PFSK-1 (cell line): ENCODE measurements around the gene HIGD1A.

Experiments used
- POLR2AphosphoS5 ChIP-seq: IDR thresholded peaks from 2 replicates; pipeline ENCODE4 v1.6.1; 2012; ENCODE audit warnings: low read depth, mild to moderate bottlenecking, control low read depth, low read length, moderate library complexity
- TF ChIP-seq, protein P1 (sequence below), 2 experiments: IDR thresholded peaks; 2 replicates each; pipeline versions ENCODE4 v1.6.1 to v1.8.0; 2011 to 2012; ENCODE audit warnings: low read depth in 2 of 2, low read length in 2 of 2, control low read depth in 1 of 2, inconsistent platforms in 1 of 2, mild to moderate bottlenecking in 1 of 2, moderate library complexity in 1 of 2; ENCODE audit not compliant: insufficient read depth in 1 of 2

DNA sequence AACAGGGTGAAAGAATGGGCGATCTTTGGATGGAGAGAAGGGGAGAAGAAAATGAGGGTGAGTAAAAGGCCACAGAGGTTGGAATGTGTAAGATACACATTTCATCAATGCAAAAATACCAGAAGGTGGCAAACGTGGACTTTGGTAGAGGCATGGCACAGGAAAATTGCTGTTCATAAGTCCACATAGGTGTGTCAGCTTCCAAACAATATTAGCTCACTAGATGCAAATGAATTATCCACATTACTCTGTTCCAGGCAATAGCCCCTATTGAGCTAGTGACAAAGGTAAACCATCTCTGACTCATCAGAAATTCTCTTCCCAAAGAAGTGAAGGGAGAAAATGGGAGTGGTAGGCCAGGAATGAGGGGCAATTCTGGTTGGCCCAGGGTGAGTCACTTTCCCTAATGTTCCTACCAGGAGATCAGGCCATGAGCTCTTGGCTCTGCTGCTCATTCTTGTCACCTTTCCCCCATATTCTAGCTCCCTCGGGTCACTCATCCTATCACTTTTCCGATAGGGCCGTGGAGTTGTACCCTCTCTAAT lies 24.9 kb upstream of the HIGD1A start:
- TF ChIP-seq POLR2AphosphoS5 = no peak
- TF ChIP-seq, protein P1, sequence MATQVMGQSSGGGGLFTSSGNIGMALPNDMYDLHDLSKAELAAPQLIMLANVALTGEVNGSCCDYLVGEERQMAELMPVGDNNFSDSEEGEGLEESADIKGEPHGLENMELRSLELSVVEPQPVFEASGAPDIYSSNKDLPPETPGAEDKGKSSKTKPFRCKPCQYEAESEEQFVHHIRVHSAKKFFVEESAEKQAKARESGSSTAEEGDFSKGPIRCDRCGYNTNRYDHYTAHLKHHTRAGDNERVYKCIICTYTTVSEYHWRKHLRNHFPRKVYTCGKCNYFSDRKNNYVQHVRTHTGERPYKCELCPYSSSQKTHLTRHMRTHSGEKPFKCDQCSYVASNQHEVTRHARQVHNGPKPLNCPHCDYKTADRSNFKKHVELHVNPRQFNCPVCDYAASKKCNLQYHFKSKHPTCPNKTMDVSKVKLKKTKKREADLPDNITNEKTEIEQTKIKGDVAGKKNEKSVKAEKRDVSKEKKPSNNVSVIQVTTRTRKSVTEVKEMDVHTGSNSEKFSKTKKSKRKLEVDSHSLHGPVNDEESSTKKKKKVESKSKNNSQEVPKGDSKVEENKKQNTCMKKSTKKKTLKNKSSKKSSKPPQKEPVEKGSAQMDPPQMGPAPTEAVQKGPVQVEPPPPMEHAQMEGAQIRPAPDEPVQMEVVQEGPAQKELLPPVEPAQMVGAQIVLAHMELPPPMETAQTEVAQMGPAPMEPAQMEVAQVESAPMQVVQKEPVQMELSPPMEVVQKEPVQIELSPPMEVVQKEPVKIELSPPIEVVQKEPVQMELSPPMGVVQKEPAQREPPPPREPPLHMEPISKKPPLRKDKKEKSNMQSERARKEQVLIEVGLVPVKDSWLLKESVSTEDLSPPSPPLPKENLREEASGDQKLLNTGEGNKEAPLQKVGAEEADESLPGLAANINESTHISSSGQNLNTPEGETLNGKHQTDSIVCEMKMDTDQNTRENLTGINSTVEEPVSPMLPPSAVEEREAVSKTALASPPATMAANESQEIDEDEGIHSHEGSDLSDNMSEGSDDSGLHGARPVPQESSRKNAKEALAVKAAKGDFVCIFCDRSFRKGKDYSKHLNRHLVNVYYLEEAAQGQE (IDR thresholded peaks at IDR 0.05; ENCODE audit: insufficient read depth in 1 of 2, low read depth in 2 of 2, low read length in 2 of 2) = no peak
